ENCODE measurements around the gene CAVIN4.

DNA sequence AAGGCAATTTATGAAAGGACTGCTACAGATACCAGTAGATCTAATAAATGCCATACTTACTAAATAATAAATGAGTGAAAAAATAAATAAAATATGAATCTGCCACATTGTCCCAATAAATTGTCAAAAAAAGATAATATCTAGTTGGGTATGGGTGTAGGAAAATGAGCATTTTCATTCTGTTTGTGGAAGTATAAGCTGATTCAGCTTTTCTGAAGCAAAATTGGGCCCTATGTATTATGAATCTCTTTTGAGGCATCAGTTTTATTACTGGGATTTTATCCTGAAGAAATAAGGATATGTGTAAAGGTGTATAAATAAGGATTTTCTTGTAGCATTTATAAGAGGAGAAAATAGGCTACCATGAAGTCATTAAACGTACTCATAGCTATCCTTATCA is 46.1 kb downstream of the CAVIN4 start:
- TF ChIP-seq, protein P1, sequence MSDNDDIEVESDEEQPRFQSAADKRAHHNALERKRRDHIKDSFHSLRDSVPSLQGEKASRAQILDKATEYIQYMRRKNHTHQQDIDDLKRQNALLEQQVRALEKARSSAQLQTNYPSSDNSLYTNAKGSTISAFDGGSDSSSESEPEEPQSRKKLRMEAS (CRISPR knock-in tag; IDR thresholded peaks at IDR 0.05): no peak
- TF ChIP-seq, protein P2, sequence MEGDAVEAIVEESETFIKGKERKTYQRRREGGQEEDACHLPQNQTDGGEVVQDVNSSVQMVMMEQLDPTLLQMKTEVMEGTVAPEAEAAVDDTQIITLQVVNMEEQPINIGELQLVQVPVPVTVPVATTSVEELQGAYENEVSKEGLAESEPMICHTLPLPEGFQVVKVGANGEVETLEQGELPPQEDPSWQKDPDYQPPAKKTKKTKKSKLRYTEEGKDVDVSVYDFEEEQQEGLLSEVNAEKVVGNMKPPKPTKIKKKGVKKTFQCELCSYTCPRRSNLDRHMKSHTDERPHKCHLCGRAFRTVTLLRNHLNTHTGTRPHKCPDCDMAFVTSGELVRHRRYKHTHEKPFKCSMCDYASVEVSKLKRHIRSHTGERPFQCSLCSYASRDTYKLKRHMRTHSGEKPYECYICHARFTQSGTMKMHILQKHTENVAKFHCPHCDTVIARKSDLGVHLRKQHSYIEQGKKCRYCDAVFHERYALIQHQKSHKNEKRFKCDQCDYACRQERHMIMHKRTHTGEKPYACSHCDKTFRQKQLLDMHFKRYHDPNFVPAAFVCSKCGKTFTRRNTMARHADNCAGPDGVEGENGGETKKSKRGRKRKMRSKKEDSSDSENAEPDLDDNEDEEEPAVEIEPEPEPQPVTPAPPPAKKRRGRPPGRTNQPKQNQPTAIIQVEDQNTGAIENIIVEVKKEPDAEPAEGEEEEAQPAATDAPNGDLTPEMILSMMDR (IDR thresholded peaks at IDR 0.05): no peak
- TF ChIP-seq FOXK1 (CRISPR knock-in tag; IDR thresholded peaks at IDR 0.05): no peak
